ENCODE measurements around the gene PODNL1. TPM values are rescaled to one million over a fixed set of nuclear protein-coding genes. Genes with fewer than 3 reads are reported as not detected.

Gene PODNL1
- total RNA-seq, 4 donors from 2014 or later: not detected

- ATAC-seq (ENCODE audit: low FRiP score): no peak
- no peak for TF ChIP-seq CTCF (IDR thresholded peaks at IDR 0.05)
- no peak for DNase-seq (ENCODE audit: low spot score)
Observed at GRCh38 chr19:13882836-13883235, 55.4 kb downstream of the PODNL1 start.

GRCh38 chr19:13882419-13882795 lies 55.8 kb downstream of the PODNL1 start:
- DNase-seq (ENCODE audit: low spot score) (no peak), ATAC-seq (ENCODE audit: low FRiP score) (no peak)
- no peak for TF ChIP-seq CTCF (IDR thresholded peaks at IDR 0.05)

- DNase-seq (ENCODE audit: low spot score): no peak
- no peak for ATAC-seq (ENCODE audit: low FRiP score)
- no peak for TF ChIP-seq CTCF (IDR thresholded peaks at IDR 0.05)
Observed at GRCh38 chr19:13881692-13882418, 56.4 kb downstream of the PODNL1 start.

GRCh38 chr19:13881251-13881691 lies 56.9 kb downstream of the PODNL1 start:
- DNase-seq (ENCODE audit: low spot score): no peak
- no peak for TF ChIP-seq CTCF (IDR thresholded peaks at IDR 0.05)
- ATAC-seq (ENCODE audit: low FRiP score): no peak

Other genes starting within 250 kb of the PODNL1 start
- gene MRI1, start 173.9 kb downstream of the PODNL1 start, total RNA-seq: 10 to 100 TPM; 34.1 to 82.1 (median 38.5) TPM
- 100 to 1,000 TPM; 135 to 206 (median 170) TPM for gene C19orf53, start 164.0 kb downstream of the PODNL1 start, total RNA-seq
- gene ZSWIM4, start 143.0 kb downstream of the PODNL1 start, total RNA-seq: 1 to 10 TPM; 3.8 to 5.2 (median 4.6) TPM
- not detected for gene NANOS3, start 61.3 kb downstream of the PODNL1 start, total RNA-seq
- under 1 TPM in 2 of 4 donors, not detected in 2; 0.46 to 0.95 TPM for gene BRME1, start 32.3 kb downstream of the PODNL1 start, total RNA-seq
- gene CC2D1A, start 32.2 kb downstream of the PODNL1 start, total RNA-seq: 10 to 100 TPM; 12.3 to 24.9 (median 15.6) TPM
- gene DCAF15, start 14.1 kb upstream of the PODNL1 start, total RNA-seq: 10 to 100 TPM in 3 of 4 donors, 1 to 10 TPM in 1; 8.9 to 22.9 (median 11.9) TPM
- 1 to 10 TPM; 2.8 to 7.6 (median 3.2) TPM for gene RFX1, start 67.9 kb upstream of the PODNL1 start, total RNA-seq
- gene RLN3, start 89.7 kb upstream of the PODNL1 start, total RNA-seq: not detected
- gene IL27RA, start 93.3 kb upstream of the PODNL1 start, total RNA-seq: 10 to 100 TPM in 1 of 4 donors, 1 to 10 TPM in 3; 4.5 to 12.8 (median 6.3) TPM
- not detected for gene PALM3, start 123.7 kb upstream of the PODNL1 start, total RNA-seq
- gene MISP3, start 134.4 kb upstream of the PODNL1 start, total RNA-seq: 1 to 10 TPM in 3 of 4 donors, not detected in 1; 1.6 to 3.0 (median 2.8) TPM
- not detected for gene C19orf67, start 147.4 kb upstream of the PODNL1 start, total RNA-seq
- gene SAMD1, start 152.3 kb upstream of the PODNL1 start, total RNA-seq: 10 to 100 TPM in 2 of 4 donors, 1 to 10 TPM in 2; 8.6 to 22.5 (median 10.8) TPM
- gene PRKACA, start 179.3 kb upstream of the PODNL1 start, total RNA-seq: 10 to 100 TPM; 31.5 to 56.1 (median 45.1) TPM
- gene ASF1B, start 198.2 kb upstream of the PODNL1 start, total RNA-seq: 1 to 10 TPM in 1 of 4 donors, under 1 TPM in 2, not detected in 1; 0.37 to 2.5 (median 0.95) TPM

Measured in omental fat pad (tissue), 4 donors.